Activated CD8-positive, alpha-beta T cell treated with anti-CD3 and anti-CD28 coated beads, Interleukin-2, amount 10 ng/mL, durations not matched to agents 7 days and 5 days (primary cell): ENCODE measurements around the gene PTGR1. TPM values are rescaled to one million over a fixed set of nuclear protein-coding genes. Genes with fewer than 3 reads are reported as not detected.
"Not testable (repeated sequence)": the region's sequence is repeated elsewhere in the genome, so short reads cannot be mapped to it uniquely, and the experiment has no call there.

Experiments used
- ATAC-seq: fragments of 150-1000 bp; cut with Tn5 transposase; one replicate; pipeline ENCODE4 v1.10.0; 2021; ENCODE audit warnings: moderate library complexity
- CTCF ChIA-PET: fragments of 350-600 bp; sonication (Branson Sonifier 250); formaldehyde crosslinking; loops from one replicate; lab custom pipeline; 2021; ENCODE audit warnings: antibody characterized with exemption; lab: Charles Lee
- POLR2A ChIA-PET: fragments of 350-600 bp; sonication (Branson Sonifier 250); formaldehyde crosslinking; loops from one replicate; lab custom pipeline; 2021; ENCODE audit warnings: antibody characterized with exemption; lab: Charles Lee
- DNase-seq: peaks from one replicate; pipeline ENCODE4 v3.0.0-alpha.2; 2020
- H3K27ac Mint-ChIP-seq: one replicate; pipeline ENCODE4 v1.8.0; 2021; ENCODE audit warnings: mild to moderate bottlenecking, mixed read lengths
- H3K27me3 Mint-ChIP-seq: one replicate; pipeline ENCODE4 v1.8.0; 2021; ENCODE audit warnings: low read depth, mixed read lengths
- H3K36me3 Mint-ChIP-seq: one replicate; pipeline ENCODE4 v1.8.0; 2021; ENCODE audit warnings: low read depth, mixed read lengths
- H3K4me1 Mint-ChIP-seq: one replicate; pipeline ENCODE4 v1.8.0; 2021; ENCODE audit warnings: low read depth, mixed read lengths
- H3K4me3 Mint-ChIP-seq: one replicate; pipeline ENCODE4 v1.8.0; 2021; ENCODE audit warnings: mild to moderate bottlenecking, mixed read lengths
- H3K9me3 Mint-ChIP-seq: one replicate; pipeline ENCODE4 v1.8.0; 2022; ENCODE audit warnings: mixed read lengths; ENCODE audit not compliant: insufficient read depth
- total RNA-seq, 2 experiments: library from RNA; stranded (reverse); gene quantifications; one replicate each; pipeline ENCODE4 v1.2.3, GENCODE V29; 2021

Gene PTGR1
- total RNA-seq, 2 experiments from 2014 or later: not detected

GRCh38 chr9:111631214-111631971 is 31.9 kb upstream of the PTGR1 start, which contains the start of gene DNAJC25:
TSS of gene DNAJC25 (plus strand) at chr9:111631334. CDS start at chr9:111631408, 74 bp downstream.
- Mint-ChIP-seq H3K27me3 (no peaks in the 10 kb centered on the region), H3K4me3 (peak within 1 kb of the TSS; percentile 98), H3K9me3 (no peaks in the 10 kb centered on the region), H3K27ac (peak within 1 kb of the TSS; percentile 89), H3K36me3 (peaks cover 16% of the 10 kb centered on the region), H3K4me1 (peaks cover 33% of the 10 kb centered on the region)
- ATAC-seq: peak; percentile 97
- ChIA-PET POLR2A (interaction anchor here (0.7 to 1.1 kb wide), 3 partner anchors 30 to 1155 kb away, joined by 3 to 5 read pairs (median 3); partner anchors contain the start of genes ECPAS and GNG10), CTCF (interaction anchor here (0.6 to 1.5 kb wide), 3 partner anchors 10 to 59 kb away, joined by 3 to 5 read pairs (median 4); no protein-coding TSS in a partner anchor)
- peak; percentile 98 for DNase-seq

- Mint-ChIP-seq H3K9me3 (no peaks in the 10 kb centered on the region), H3K4me1 (peaks cover 33% of the 10 kb centered on the region), H3K27me3 (no peaks in the 10 kb centered on the region), H3K4me3 (peak overlapping the region; percentile 98), H3K36me3 (peaks cover 16% of the 10 kb centered on the region), H3K27ac (peak overlapping the region; percentile 89)
- POLR2A ChIA-PET: interaction anchor here (0.7 to 1.1 kb wide), 3 partner anchors 31 to 1155 kb away, joined by 3 to 5 read pairs (median 3); partner anchors contain the start of genes ECPAS and GNG10
- DNase-seq (no peak), ATAC-seq (no peak)
- CTCF ChIA-PET: interaction anchor here (0.6 to 1.5 kb wide), 3 partner anchors 10 to 60 kb away, joined by 3 to 5 read pairs (median 4); no protein-coding TSS in a partner anchor
Measured at GRCh38 chr9:111630964-111631213, 31.4 kb upstream of the PTGR1 start.

GRCh38 chr9:111630182-111630963 is 30.9 kb upstream of the PTGR1 start:
- Mint-ChIP-seq H3K9me3 (no peaks in the 10 kb centered on the region), H3K27me3 (peaks cover 4% of the 10 kb centered on the region), H3K36me3 (peaks cover 16% of the 10 kb centered on the region), H3K27ac (peak overlapping the region; percentile 89), H3K4me3 (peak overlapping the region; percentile 98), H3K4me1 (peaks cover 29% of the 10 kb centered on the region)
- no peak for DNase-seq
- ChIA-PET CTCF (interaction anchor here (1.0 to 1.5 kb wide), 2 partner anchors 9 to 60 kb away, joined by 3 to 5 read pairs; no protein-coding TSS in a partner anchor), POLR2A (interaction anchor here (0.7 to 1.1 kb wide), 3 partner anchors 31 to 1156 kb away, joined by 3 to 5 read pairs (median 3); partner anchors contain the start of genes ECPAS and GNG10)
- ATAC-seq: peak; percentile 54

GRCh38 chr9:111628411-111628810 is 29.0 kb upstream of the PTGR1 start:
- H3K4me3 Mint-ChIP-seq: no peak overlapping the region
- DNase-seq (no peak), ATAC-seq (no peak)
- ChIA-PET POLR2A (no interaction called here), CTCF (no interaction called here)
- H3K27me3 Mint-ChIP-seq: peaks cover 4% of the 10 kb centered on the region
- no peak overlapping the region for H3K27ac Mint-ChIP-seq
- peaks cover 7% of the 10 kb centered on the region for H3K36me3 Mint-ChIP-seq
- H3K4me1 Mint-ChIP-seq: peaks cover 21% of the 10 kb centered on the region
- no peaks in the 10 kb centered on the region for H3K9me3 Mint-ChIP-seq

- POLR2A ChIA-PET: no interaction called here
- H3K9me3 Mint-ChIP-seq: no peaks in the 10 kb centered on the region
- H3K36me3 Mint-ChIP-seq: peaks cover 3% of the 10 kb centered on the region
- peaks cover 10% of the 10 kb centered on the region for H3K27me3 Mint-ChIP-seq
- peak overlapping the region; percentile 23 for H3K27ac Mint-ChIP-seq
- ATAC-seq (no peak), DNase-seq (no peak)
- peaks cover 11% of the 10 kb centered on the region for H3K4me1 Mint-ChIP-seq
- no peak overlapping the region for H3K4me3 Mint-ChIP-seq
- CTCF ChIA-PET: interaction anchor here (0.7 kb wide), 1 partner anchor 920 kb away, joined by 3 read pairs; no protein-coding TSS in a partner anchor
Measured at GRCh38 chr9:111627260-111627963, 28.0 kb upstream of the PTGR1 start.

- Mint-ChIP-seq H3K4me1 (no peaks in the 10 kb centered on the region), H3K4me3 (no peak overlapping the region), H3K9me3 (no peaks in the 10 kb centered on the region), H3K27me3 (peaks cover 10% of the 10 kb centered on the region), H3K36me3 (no peaks in the 10 kb centered on the region), H3K27ac (no peak overlapping the region)
- CTCF ChIA-PET: interaction anchor here (2.1 to 3.9 kb wide), 2 partner anchors 25 to 452 kb away, joined by 9 to 28 read pairs; no protein-coding TSS in a partner anchor
- ATAC-seq: no peak
- no peak for DNase-seq
- POLR2A ChIA-PET: no interaction called here
Measured at GRCh38 chr9:111622626-111623025, 23.2 kb upstream of the PTGR1 start.

GRCh38 chr9:111621895-111622480 is 22.5 kb upstream of the PTGR1 start:
- H3K4me1 Mint-ChIP-seq: no peaks in the 10 kb centered on the region
- ChIA-PET CTCF (interaction anchor here (0.6 to 3.9 kb wide), 12 partner anchors 9 to 744 kb away, joined by 3 to 28 read pairs (median 4); partner anchors contain the start of genes DNAJC25 and PTGR1), POLR2A (interaction anchor here (1.0 kb wide), 1 partner anchor 40 kb away, joined by 3 read pairs; no protein-coding TSS in a partner anchor)
- no peak overlapping the region for H3K27ac Mint-ChIP-seq
- no peaks in the 10 kb centered on the region for H3K9me3 Mint-ChIP-seq
- peaks cover 10% of the 10 kb centered on the region for H3K27me3 Mint-ChIP-seq
- H3K36me3 Mint-ChIP-seq: no peaks in the 10 kb centered on the region
- H3K4me3 Mint-ChIP-seq: no peak overlapping the region
- ATAC-seq: peak; percentile 71
- DNase-seq: peak; percentile 50

GRCh38 chr9:111617349-111617748 is 17.9 kb upstream of the PTGR1 start:
- CTCF ChIA-PET, H3K27ac Mint-ChIP-seq, ATAC-seq, H3K27me3 Mint-ChIP-seq, H3K9me3 Mint-ChIP-seq, POLR2A ChIA-PET, H3K4me1 Mint-ChIP-seq, H3K36me3 Mint-ChIP-seq, H3K4me3 Mint-ChIP-seq, DNase-seq: not testable (repeated sequence)

GRCh38 chr9:111615928-111616327 is 16.5 kb upstream of the PTGR1 start:
- POLR2A ChIA-PET: interaction anchor here (0.6 kb wide), 1 partner anchor 62 kb away, joined by 3 read pairs; no protein-coding TSS in a partner anchor
- H3K4me3 Mint-ChIP-seq: no peak overlapping the region
- CTCF ChIA-PET: interaction anchor here (0.8 kb wide), 1 partner anchor 18 kb away, joined by 3 read pairs; no protein-coding TSS in a partner anchor
- no peak overlapping the region for H3K27ac Mint-ChIP-seq
- H3K9me3 Mint-ChIP-seq: no peaks in the 10 kb centered on the region
- no peaks in the 10 kb centered on the region for H3K36me3 Mint-ChIP-seq
- ATAC-seq (no peak), DNase-seq (no peak)
- no peaks in the 10 kb centered on the region for H3K4me1 Mint-ChIP-seq
- peaks cover 9% of the 10 kb centered on the region for H3K27me3 Mint-ChIP-seq

- no peaks in the 10 kb centered on the region for H3K9me3 Mint-ChIP-seq
- ChIA-PET POLR2A (no interaction called here), CTCF (interaction anchor here (1.2 kb wide), 1 partner anchor 15 kb away, joined by 5 read pairs; no protein-coding TSS in a partner anchor)
- H3K4me3 Mint-ChIP-seq: no peak overlapping the region
- H3K27ac Mint-ChIP-seq: no peak overlapping the region
- peaks cover 15% of the 10 kb centered on the region for H3K27me3 Mint-ChIP-seq
- no peak for DNase-seq
- ATAC-seq: no peak
- no peaks in the 10 kb centered on the region for H3K4me1 Mint-ChIP-seq
- H3K36me3 Mint-ChIP-seq: no peaks in the 10 kb centered on the region
Measured at GRCh38 chr9:111613436-111614040, 14.1 kb upstream of the PTGR1 start.
